Ascending aorta (tissue), 2 donors: Measurements from ENCODE around the gene CDH23. TPM values are rescaled to one million over a fixed set of nuclear protein-coding genes. Genes with fewer than 3 reads are reported as not detected.

ENCODE experiments used
- DNase-seq, 2 donors: peaks; one replicate each; pipeline ENCODE4 v3.0.0-alpha.2; 2019; ENCODE audit warnings: low spot score in 2 of 2
- H3K27ac ChIP-seq, 2 donors: fragments of 200-600 bp; sonication (generic); one replicate each; pipeline ENCODE4 v1.5.1; 2016 to 2017; ENCODE audit warnings: mild to moderate bottlenecking in 1 of 2
- H3K27me3 ChIP-seq: fragments of 200-600 bp; sonication (generic); one replicate; pipeline ENCODE4 v1.5.1; 2017
- H3K36me3 ChIP-seq, 2 donors: fragments of 200-600 bp; sonication (generic); one replicate each; pipeline ENCODE4 v1.5.1; 2016
- H3K4me1 ChIP-seq, 2 donors: fragments of 200-600 bp; sonication (generic); one replicate each; pipeline ENCODE4 v1.5.1; 2016 to 2017; ENCODE audit warnings: mild to moderate bottlenecking in 1 of 2
- H3K4me3 ChIP-seq, 2 donors: fragments of 200-600 bp; sonication (generic); one replicate each; pipeline ENCODE4 v1.5.1; 2016 to 2017; ENCODE audit warnings: mild to moderate bottlenecking in 1 of 2
- H3K9me3 ChIP-seq, 2 donors: fragments of 200-600 bp; sonication (generic); one replicate each; pipeline ENCODE4 v1.5.1; 2016
- intact Hi-C: fragments of 100-400 bp; cut with DNase I; formaldehyde crosslinking; loops from one replicate; pipeline ENCODE4 v1.15.1; 2023
- total RNA-seq: library from RNA; depleted of rRNA; stranded (reverse); fragments of >200 nt; gene quantifications from one replicate; pipeline ENCODE4 v1.1.0, GENCODE V29; 2016
- TF ChIP-seq, protein P1 (sequence below), 3 experiments: fragments of 200-600 bp in 2 of 3; fragments of 450-650 bp in 1 of 3; sonication (generic) in 2 of 3; IDR thresholded peaks; one replicate each; pipeline ENCODE4 v1.5.1; 2016 to 2019; ENCODE audit warnings: antibody characterized with exemption in 3 of 3, mild to moderate bottlenecking in 1 of 3, moderate library complexity in 1 of 3

CDH23 gene
- total RNA-seq, 1 donor from 2014 or later = 40.9 TPM

DNA sequence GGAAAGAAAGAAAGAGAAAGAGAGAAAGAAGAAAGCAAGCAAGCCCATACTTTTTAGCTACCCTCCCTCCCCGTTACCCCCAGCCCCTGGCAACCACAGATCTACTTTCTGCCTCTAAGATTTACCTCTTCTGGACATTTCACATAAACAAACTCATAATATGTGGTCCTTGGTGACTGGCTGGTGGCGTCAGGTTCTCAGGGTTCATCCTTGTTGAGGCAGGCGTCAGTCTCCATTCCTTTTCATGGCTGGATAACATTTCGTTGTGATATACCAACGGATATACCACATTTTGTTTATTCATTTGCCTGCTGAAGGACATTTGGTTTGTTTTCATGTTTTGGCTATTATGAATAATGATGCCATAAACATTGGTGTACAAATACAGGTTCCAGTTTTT is 30.5 kb downstream of the CDH23 start:
- peak in 1 of 2 donors; percentile 9 for DNase-seq
- intact Hi-C loops = no loop called here
- Histone ChIP-seq H3K36me3 (no peaks in the 10 kb centered on the region), H3K4me1 (no peaks in the 10 kb centered on the region), H3K27ac (no peak overlapping the region), H3K4me3 (no peak overlapping the region), H3K27me3 (no peaks in the 10 kb centered on the region), H3K9me3 (no peaks in the 10 kb centered on the region)
- TF ChIP-seq, protein P1, sequence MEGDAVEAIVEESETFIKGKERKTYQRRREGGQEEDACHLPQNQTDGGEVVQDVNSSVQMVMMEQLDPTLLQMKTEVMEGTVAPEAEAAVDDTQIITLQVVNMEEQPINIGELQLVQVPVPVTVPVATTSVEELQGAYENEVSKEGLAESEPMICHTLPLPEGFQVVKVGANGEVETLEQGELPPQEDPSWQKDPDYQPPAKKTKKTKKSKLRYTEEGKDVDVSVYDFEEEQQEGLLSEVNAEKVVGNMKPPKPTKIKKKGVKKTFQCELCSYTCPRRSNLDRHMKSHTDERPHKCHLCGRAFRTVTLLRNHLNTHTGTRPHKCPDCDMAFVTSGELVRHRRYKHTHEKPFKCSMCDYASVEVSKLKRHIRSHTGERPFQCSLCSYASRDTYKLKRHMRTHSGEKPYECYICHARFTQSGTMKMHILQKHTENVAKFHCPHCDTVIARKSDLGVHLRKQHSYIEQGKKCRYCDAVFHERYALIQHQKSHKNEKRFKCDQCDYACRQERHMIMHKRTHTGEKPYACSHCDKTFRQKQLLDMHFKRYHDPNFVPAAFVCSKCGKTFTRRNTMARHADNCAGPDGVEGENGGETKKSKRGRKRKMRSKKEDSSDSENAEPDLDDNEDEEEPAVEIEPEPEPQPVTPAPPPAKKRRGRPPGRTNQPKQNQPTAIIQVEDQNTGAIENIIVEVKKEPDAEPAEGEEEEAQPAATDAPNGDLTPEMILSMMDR (IDR thresholded peaks at IDR 0.05) = no peak

DNA sequence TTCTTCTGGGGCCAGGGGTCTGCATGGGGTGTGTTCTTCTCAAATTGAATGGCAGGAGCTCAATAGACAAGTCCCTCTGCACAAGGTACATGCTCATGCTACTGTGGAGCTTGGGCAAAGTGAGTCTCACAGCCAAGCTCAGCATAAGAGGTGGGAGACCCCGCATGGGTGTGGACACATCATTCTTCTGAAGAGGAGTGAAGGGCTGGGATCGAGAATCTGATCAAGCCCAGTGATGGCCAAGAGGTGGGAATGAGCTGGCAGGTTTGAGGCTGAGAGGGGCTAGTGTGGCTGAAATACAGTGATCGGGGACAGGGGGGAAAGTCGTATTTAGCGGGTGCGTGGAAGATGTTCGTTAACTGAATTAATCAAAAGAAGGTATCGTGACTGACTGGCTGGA is 32.6 kb downstream of the CDH23 start:
- Histone ChIP-seq H3K4me1 (no peaks in the 10 kb centered on the region), H3K27ac (no peak overlapping the region), H3K27me3 (no peaks in the 10 kb centered on the region), H3K4me3 (no peak overlapping the region), H3K9me3 (no peaks in the 10 kb centered on the region), H3K36me3 (no peaks in the 10 kb centered on the region)
- DNase-seq = peak in 1 of 2 donors; percentile 22
- TF ChIP-seq, protein P1 (IDR thresholded peaks at IDR 0.05) = no peak
- intact Hi-C loops = no loop called here

DNA sequence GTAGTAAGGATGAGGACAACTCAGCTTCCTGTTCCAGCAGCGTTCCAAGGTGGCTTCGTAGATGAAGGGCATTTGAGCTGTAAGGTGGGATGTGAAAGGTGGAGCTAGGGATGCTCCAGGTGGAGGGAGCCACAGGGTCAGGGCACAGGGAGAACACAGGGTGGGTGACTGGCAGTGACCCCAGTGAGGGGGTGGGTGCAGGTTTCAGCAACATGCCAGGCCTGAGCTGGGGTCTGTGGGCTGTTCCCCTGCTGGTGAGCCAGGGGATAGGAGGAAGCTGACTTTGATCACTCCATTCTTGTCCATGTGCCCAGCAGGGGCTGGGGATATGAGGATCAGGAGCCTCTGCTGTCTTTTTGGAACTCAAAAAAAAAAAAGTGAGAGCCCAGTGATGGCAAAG is 33.2 kb downstream of the CDH23 start:
- peak in 1 of 2 donors; percentile 22 for DNase-seq
- intact Hi-C loops = no loop called here
- Histone ChIP-seq H3K4me1 (no peaks in the 10 kb centered on the region), H3K27ac (no peak overlapping the region), H3K36me3 (no peaks in the 10 kb centered on the region), H3K27me3 (no peaks in the 10 kb centered on the region), H3K9me3 (no peaks in the 10 kb centered on the region), H3K4me3 (no peak overlapping the region)
- TF ChIP-seq, protein P1 (IDR thresholded peaks at IDR 0.05) = no peak

DNA sequence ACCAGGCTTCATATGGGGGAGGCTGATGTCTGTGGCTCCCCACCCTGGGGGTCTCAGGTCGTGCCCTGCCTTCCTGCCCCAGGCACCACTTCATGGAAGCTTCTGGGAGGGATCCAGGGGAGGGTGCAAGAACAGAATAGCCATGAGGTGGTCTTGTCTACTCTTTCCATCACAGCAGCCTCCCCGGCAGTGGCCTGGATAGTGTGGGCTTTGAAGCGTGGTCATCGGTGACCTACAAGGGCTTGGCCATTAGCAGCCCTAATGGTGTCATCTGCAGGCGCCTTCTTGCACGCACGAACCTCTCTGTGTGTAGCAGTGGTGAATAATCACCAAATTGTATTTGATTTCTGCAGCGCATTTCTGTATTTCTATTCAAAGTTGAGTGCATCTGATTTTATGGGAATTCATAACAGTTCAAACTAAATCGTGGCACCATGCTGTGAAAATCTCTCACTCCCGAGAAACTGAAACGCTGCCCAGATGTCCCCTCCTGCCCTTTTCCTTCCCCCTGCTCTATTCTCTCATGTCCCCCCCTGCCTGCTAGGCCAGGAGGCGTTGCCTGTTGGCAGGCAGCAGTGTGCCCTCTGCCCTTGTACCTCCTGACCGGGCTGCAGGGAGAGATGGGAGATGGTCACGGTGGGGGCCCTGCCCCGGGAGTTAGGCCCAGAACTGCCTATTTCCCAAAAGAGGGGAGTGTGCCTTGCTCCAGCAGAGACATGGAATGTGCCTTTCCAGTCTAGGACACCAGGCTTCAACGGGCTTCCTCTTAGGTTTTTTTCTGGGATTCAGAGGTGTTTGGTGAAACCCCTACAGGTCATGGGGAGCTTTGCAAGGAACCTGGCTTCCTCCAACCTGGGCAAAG is 34.8 kb downstream of the CDH23 start:
- no peaks in the 10 kb centered on the region for H3K36me3 ChIP-seq
- intact Hi-C loops = no loop called here
- no peaks in the 10 kb centered on the region for H3K4me1 ChIP-seq
- TF ChIP-seq, protein P1 (IDR thresholded peaks at IDR 0.05) = no peak
- H3K27ac ChIP-seq = no peak overlapping the region
- no peak overlapping the region for H3K4me3 ChIP-seq
- H3K9me3 ChIP-seq = no peaks in the 10 kb centered on the region
- H3K27me3 ChIP-seq = no peaks in the 10 kb centered on the region
- peak in 1 of 2 donors; percentile 54 for DNase-seq

DNA sequence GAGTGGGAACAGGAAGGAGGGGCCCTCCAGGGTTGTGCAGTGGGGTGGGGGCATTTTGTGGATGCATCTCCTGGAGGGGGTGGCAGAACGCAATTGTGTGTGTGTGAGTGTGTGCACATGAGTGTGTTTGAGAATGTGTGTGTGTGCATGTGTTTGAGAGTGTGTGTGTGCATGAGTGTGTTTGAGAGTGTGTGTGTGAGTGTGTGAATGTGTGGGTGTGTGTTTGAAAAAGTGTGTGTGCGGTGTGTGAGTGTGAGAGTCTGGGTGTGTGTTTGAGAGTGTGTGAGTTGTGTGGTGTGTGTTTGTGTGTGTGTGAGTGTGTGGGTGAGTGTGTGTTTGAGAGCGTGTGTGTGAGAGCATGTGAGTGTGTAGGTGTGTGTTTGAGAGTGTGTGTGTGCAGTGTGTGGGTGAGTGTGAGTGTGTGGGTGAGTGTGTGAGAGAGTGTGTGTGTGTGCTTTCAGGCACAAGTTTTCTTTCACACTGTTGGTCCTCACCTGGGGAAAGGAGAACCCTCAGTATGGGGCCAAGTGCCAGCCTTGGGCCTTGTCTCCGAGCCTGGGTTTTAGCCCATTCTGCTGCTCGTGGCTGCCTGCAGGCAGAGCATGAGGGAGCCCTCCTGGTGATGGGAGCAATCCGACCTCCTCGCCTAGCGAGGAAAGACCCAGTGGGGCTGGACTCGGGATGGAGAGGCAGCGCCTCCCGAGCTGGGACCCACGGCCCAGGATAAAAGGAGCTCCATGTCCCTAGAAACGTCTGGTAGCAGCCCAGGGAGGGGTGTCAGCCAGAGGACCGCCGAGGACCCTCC is 35.6 kb downstream of the CDH23 start:
- intact Hi-C loops = no loop called here
- no peak overlapping the region for H3K27ac ChIP-seq
- no peaks in the 10 kb centered on the region for H3K9me3 ChIP-seq
- no peaks in the 10 kb centered on the region for H3K4me1 ChIP-seq
- H3K27me3 ChIP-seq = no peaks in the 10 kb centered on the region
- TF ChIP-seq, protein P1 (IDR thresholded peaks at IDR 0.05) = no peak
- H3K4me3 ChIP-seq = no peak overlapping the region
- peak in 1 of 2 donors; percentile 54 for DNase-seq
- no peaks in the 10 kb centered on the region for H3K36me3 ChIP-seq
